GM18498 (cell line): Measurements from ENCODE around the gene ADGRB3.
"Not testable (repeated sequence)": the region's sequence is repeated elsewhere in the genome, so short reads cannot be mapped to it uniquely, and the experiment has no call there.

Experiments used
- ATAC-seq: cut with Tn5 transposase; IDR thresholded peaks from one replicate; pipeline ENCODE4 v1.9.1; 2021; ENCODE audit warnings: mild to moderate bottlenecking, moderate library complexity; ENCODE audit not compliant: unreplicated experiment

ADGRB3 gene

GRCh38 chr6:68778356-68779020, 143.4 kb downstream of the ADGRB3 start:
- ATAC-seq, result no peak

GRCh38 chr6:68779366-68779765, 144.3 kb downstream of the ADGRB3 start:
- ATAC-seq, result no peak

- ATAC-seq, result not testable (repeated sequence)
These were observed 155.0 kb downstream of the ADGRB3 start for GRCh38 chr6:68790128-68790527.

- not testable (repeated sequence) for ATAC-seq
These were observed 179.9 kb downstream of the ADGRB3 start for GRCh38 chr6:68814976-68815375.

- no peak for ATAC-seq
These were observed 191.4 kb downstream of the ADGRB3 start for GRCh38 chr6:68826501-68826900.

- ATAC-seq, result no peak
These were observed 199.5 kb downstream of the ADGRB3 start for GRCh38 chr6:68834551-68834950.

- no peak for ATAC-seq
These were observed 203.5 kb downstream of the ADGRB3 start for GRCh38 chr6:68838571-68838970.

GRCh38 chr6:68852791-68853190, 217.7 kb downstream of the ADGRB3 start:
- ATAC-seq, result no peak

GRCh38 chr6:68859233-68859632, 224.2 kb downstream of the ADGRB3 start:
- no peak for ATAC-seq

GRCh38 chr6:68868646-68869045, 233.6 kb downstream of the ADGRB3 start:
- ATAC-seq, result no peak

- no peak for ATAC-seq
These were observed 238.2 kb downstream of the ADGRB3 start for GRCh38 chr6:68873236-68873635.

- ATAC-seq, result no peak
These were observed 239.7 kb downstream of the ADGRB3 start for GRCh38 chr6:68874747-68875146.

GRCh38 chr6:68875403-68875802, 240.3 kb downstream of the ADGRB3 start:
- no peak for ATAC-seq

- no peak for ATAC-seq
These were observed 241.9 kb downstream of the ADGRB3 start for GRCh38 chr6:68876792-68877493.

- ATAC-seq, result no peak
These were observed 245.2 kb downstream of the ADGRB3 start for GRCh38 chr6:68880050-68880813.

GRCh38 chr6:68883325-68883724, 248.2 kb downstream of the ADGRB3 start:
- ATAC-seq, result not testable (repeated sequence)

GRCh38 chr6:68891419-68891818, 256.3 kb downstream of the ADGRB3 start:
- no peak for ATAC-seq

GRCh38 chr6:68892452-68892851, 257.4 kb downstream of the ADGRB3 start:
- ATAC-seq, result no peak

- no peak for ATAC-seq
These were observed 260.8 kb downstream of the ADGRB3 start for GRCh38 chr6:68895929-68896328.

- no peak for ATAC-seq
These were observed 266.0 kb downstream of the ADGRB3 start for GRCh38 chr6:68901044-68901443.

- no peak for ATAC-seq
These were observed 276.3 kb downstream of the ADGRB3 start for GRCh38 chr6:68911334-68911733.

- no peak for ATAC-seq
These were observed 276.7 kb downstream of the ADGRB3 start for GRCh38 chr6:68911811-68912210.
